ENCODE data around the gene FSTL5.

DNA sequence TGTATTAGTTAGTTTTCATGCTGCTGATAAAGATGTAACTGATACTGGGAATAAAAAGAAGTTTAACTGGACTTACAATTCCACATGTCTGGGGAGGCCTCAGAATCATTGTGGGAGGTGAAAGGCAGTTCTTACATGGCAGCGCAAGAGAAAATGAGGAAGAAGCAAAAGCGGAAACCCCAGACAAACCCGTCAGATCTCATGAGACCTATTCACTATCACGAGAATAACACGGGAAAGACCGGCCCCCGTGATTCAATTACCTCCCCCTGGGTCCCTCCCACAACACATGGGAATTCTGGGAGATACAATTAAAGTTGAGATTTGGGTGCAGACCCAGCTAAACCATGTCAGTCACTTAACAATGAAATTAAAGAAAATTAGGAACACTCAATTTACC is 499.1 kb downstream of the FSTL5 start:
- no peak for TF ChIP-seq FOS (IDR thresholded peaks at IDR 0.05; ENCODE audit: borderline replicate concordance, insufficient read depth, low read length)
- no peak for TF ChIP-seq POLR2A (IDR thresholded peaks at IDR 0.05; ENCODE audit: low read depth, low read length)
- TF ChIP-seq POLR2AphosphoS5 (IDR thresholded peaks at IDR 0.05; ENCODE audit: insufficient read depth, low read depth, low read length), result no peak
- TF ChIP-seq, protein P1, sequence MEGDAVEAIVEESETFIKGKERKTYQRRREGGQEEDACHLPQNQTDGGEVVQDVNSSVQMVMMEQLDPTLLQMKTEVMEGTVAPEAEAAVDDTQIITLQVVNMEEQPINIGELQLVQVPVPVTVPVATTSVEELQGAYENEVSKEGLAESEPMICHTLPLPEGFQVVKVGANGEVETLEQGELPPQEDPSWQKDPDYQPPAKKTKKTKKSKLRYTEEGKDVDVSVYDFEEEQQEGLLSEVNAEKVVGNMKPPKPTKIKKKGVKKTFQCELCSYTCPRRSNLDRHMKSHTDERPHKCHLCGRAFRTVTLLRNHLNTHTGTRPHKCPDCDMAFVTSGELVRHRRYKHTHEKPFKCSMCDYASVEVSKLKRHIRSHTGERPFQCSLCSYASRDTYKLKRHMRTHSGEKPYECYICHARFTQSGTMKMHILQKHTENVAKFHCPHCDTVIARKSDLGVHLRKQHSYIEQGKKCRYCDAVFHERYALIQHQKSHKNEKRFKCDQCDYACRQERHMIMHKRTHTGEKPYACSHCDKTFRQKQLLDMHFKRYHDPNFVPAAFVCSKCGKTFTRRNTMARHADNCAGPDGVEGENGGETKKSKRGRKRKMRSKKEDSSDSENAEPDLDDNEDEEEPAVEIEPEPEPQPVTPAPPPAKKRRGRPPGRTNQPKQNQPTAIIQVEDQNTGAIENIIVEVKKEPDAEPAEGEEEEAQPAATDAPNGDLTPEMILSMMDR (IDR thresholded peaks at IDR 0.05; ENCODE audit: extremely low read depth in 1 of 2, insufficient read depth in 1 of 2, low read depth in 1 of 2, low read length in 2 of 2), result no peak

Data from endothelial cell of umbilical vein (primary cell).